HepG2 (cell line): ENCODE results near the gene ZNF3. TPM values are rescaled to one million over a fixed set of nuclear protein-coding genes. Genes with fewer than 3 reads are reported as not detected.

Source experiments
- CCAR2 ChIP-seq: fragments of 200-400 bp; formaldehyde crosslinking; optimal IDR thresholded peaks from 2 replicates; pipeline ENCODE3; 2018; ENCODE audit warnings: low read depth, mild to moderate bottlenecking, low read length, moderate library complexity
- FOXK1 ChIP-seq: sonication (generic); formaldehyde crosslinking; IDR thresholded peaks from 2 replicates; pipeline ENCODE4 v1.4.0; 2020; ENCODE audit warnings: low read depth, missing genetic modification reagents, borderline replicate concordance
- MIER3 ChIP-seq: IDR thresholded peaks from 2 replicates; pipeline ENCODE4 v1.6.1; 2016; ENCODE audit warnings: missing compliant biosample characterization, borderline replicate concordance
- MLLT10 ChIP-seq: sonication (generic); formaldehyde crosslinking; IDR thresholded peaks from 2 replicates; pipeline ENCODE4 v1.4.0; 2020; ENCODE audit warnings: missing genetic modification reagents
- NCOR1 ChIP-seq: fragments of 200-600 bp; sonication (generic); IDR thresholded peaks from 2 replicates; pipeline ENCODE4 v1.7.0; 2017; ENCODE audit warnings: antibody characterized with exemption, low read length, borderline replicate concordance
- NFE2 ChIP-seq: sonication (generic); formaldehyde crosslinking; IDR thresholded peaks from 2 replicates; pipeline ENCODE4 v1.4.0; 2020; ENCODE audit warnings: missing genetic modification reagents
- PCBP2 ChIP-seq: fragments of 200-400 bp; formaldehyde crosslinking; optimal IDR thresholded peaks from 2 replicates; pipeline ENCODE3; 2018; ENCODE audit warnings: low read length, low read depth; ENCODE audit not compliant: poor library complexity, severe bottlenecking
- SMYD3 ChIP-seq: sonication (generic); formaldehyde crosslinking; IDR thresholded peaks from 2 replicates; pipeline ENCODE4 v1.8.1; 2023; ENCODE audit warnings: mild to moderate bottlenecking, missing genetic modification reagents
- SUZ12 ChIP-seq: fragments of 150-350 bp; IDR thresholded peaks from 2 replicates; pipeline ENCODE4 v1.6.1; 2014; ENCODE audit warnings: low read depth, low read length
- TCF12 ChIP-seq, 2 experiments: fragments of 450-650 bp in 1 of 2; sonication (generic) in 1 of 2; formaldehyde crosslinking in 1 of 2; IDR thresholded peaks; 2 replicates each; pipeline versions ENCODE4 v1.6.1 to v1.8.0; 2017 to 2022; ENCODE audit warnings: antibody characterized with exemption in 1 of 2, mild to moderate bottlenecking in 1 of 2, missing genetic modification reagents in 1 of 2, moderate library complexity in 1 of 2
- ZNF136 ChIP-seq: sonication (generic); formaldehyde crosslinking; IDR thresholded peaks from 2 replicates; pipeline ENCODE4 v1.8.1; 2022; ENCODE audit warnings: low read depth, mild to moderate bottlenecking, moderate library complexity, missing genetic modification reagents
- ZNF263 ChIP-seq: sonication (generic); formaldehyde crosslinking; IDR thresholded peaks from 2 replicates; pipeline ENCODE4 v1.4.0; 2020; ENCODE audit warnings: missing genetic modification reagents
- ZNF274 ChIP-seq: sonication (generic); formaldehyde crosslinking; IDR thresholded peaks from 2 replicates; pipeline ENCODE4 v1.5.1; 2020; ENCODE audit warnings: mild to moderate bottlenecking, missing genetic modification reagents
- ZNF33A ChIP-seq: sonication (generic); formaldehyde crosslinking; IDR thresholded peaks from 2 replicates; pipeline ENCODE4 v1.5.1; 2020; ENCODE audit warnings: missing genetic modification reagents, mild to moderate bottlenecking, moderate library complexity, borderline replicate concordance
- ZNF546 ChIP-seq: sonication (generic); formaldehyde crosslinking; conservative IDR thresholded peaks from 2 replicates; pipeline ENCODE4 v1.8.1; 2023; ENCODE audit warnings: mild to moderate bottlenecking, missing genetic modification reagents
- ZNF550 ChIP-seq: sonication (generic); formaldehyde crosslinking; IDR thresholded peaks from 2 replicates; pipeline ENCODE4 v1.4.0; 2020; ENCODE audit warnings: mild to moderate bottlenecking, missing genetic modification reagents, borderline replicate concordance
- ZNF629 ChIP-seq: sonication (generic); formaldehyde crosslinking; conservative IDR thresholded peaks from 2 replicates; pipeline ENCODE4 v1.5.0; 2020; ENCODE audit warnings: missing genetic modification reagents
- ZNF75D ChIP-seq: sonication (generic); formaldehyde crosslinking; IDR thresholded peaks from 2 replicates; pipeline ENCODE4 v1.8.1; 2023; ENCODE audit warnings: missing genetic modification reagents, mild to moderate bottlenecking, borderline replicate concordance
- polyA plus RNA-seq, 8 experiments: library from polyadenylated mRNA; depleted of rRNA in 3 of 8; stranded (reverse) in 7 of 8; unstranded in 1 of 8; fragments of >200 nt; fragmentation: Illumina TruSeq in 4 of 8; extraction: Trizol in 4 of 8; gene quantifications; 2 replicates each; pipeline versions ENCODE4 v1.2.1 to v1.2.3, GENCODE V29; 2011 to 2016; ENCODE audit warnings: low read depth in 4 of 8, missing spikeins in 1 of 8, mixed read lengths in 1 of 8; ENCODE audit not compliant: insufficient read depth in 1 of 8
- total RNA-seq, 5 experiments: library from RNA; depleted of rRNA; stranded (reverse); fragments of >200 nt; fragmentation: Illumina TruSeq; extraction: Trizol; gene quantifications; 2 replicates each; pipeline ENCODE4 v1.2.3, GENCODE V29; 2016; ENCODE audit warnings: low read depth in 1 of 5
- TF ChIP-seq, protein P1 (sequence below): sonication (generic); formaldehyde crosslinking; IDR thresholded peaks from 2 replicates; pipeline ENCODE4 v1.4.0; 2020; ENCODE audit warnings: missing genetic modification reagents, borderline replicate concordance
- TF ChIP-seq, protein P2 (sequence below): sonication (generic); formaldehyde crosslinking; IDR thresholded peaks from 2 replicates; pipeline ENCODE4 v1.8.1; 2023; ENCODE audit warnings: mild to moderate bottlenecking, missing genetic modification reagents, borderline replicate concordance
- TF ChIP-seq, protein P3 (sequence below): sonication (generic); formaldehyde crosslinking; IDR thresholded peaks from 2 replicates; pipeline ENCODE4 v1.5.0; 2020; ENCODE audit warnings: mild to moderate bottlenecking, missing genetic modification reagents
- TF ChIP-seq, protein P4 (sequence below): sonication (generic); formaldehyde crosslinking; IDR thresholded peaks from 2 replicates; pipeline ENCODE4 v1.5.0; 2020; ENCODE audit warnings: missing genetic modification reagents

The ZNF3 gene
- total and polyA plus RNA-seq, 2 of the 13 experiments (the other 11 are each of a cell fraction or from before 2014, with no cell fraction given), result 33.7 to 56.9 TPM

DNA sequence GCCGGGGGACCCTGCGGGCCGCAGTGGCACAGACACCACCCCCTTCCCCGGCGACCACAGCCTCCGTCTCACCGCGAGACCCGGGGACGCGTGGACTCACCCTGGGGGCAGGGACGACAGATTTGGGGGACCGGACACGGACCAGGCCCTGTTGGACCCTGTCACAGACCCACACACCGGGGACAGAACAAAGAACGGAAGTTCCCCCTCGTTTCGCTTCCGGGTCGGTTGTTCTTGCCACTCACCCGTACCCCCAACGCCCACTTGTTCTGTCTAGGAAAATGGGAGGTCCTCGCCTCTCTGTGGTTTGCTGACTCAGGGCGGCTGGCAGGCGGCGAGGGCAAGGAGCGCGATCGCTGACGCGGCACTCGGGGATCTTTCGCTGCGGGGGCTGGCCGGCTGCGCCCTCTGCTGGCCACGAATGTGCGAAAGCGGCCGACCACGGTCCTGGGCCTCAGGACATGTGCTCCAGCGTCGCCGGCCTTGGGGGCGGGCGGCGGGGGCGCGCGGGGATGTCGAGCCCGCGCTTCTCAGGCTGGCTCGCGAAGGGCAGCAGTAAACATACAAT is at the start of gene ZNF3 (continued):
- TF ChIP-seq, protein P1, sequence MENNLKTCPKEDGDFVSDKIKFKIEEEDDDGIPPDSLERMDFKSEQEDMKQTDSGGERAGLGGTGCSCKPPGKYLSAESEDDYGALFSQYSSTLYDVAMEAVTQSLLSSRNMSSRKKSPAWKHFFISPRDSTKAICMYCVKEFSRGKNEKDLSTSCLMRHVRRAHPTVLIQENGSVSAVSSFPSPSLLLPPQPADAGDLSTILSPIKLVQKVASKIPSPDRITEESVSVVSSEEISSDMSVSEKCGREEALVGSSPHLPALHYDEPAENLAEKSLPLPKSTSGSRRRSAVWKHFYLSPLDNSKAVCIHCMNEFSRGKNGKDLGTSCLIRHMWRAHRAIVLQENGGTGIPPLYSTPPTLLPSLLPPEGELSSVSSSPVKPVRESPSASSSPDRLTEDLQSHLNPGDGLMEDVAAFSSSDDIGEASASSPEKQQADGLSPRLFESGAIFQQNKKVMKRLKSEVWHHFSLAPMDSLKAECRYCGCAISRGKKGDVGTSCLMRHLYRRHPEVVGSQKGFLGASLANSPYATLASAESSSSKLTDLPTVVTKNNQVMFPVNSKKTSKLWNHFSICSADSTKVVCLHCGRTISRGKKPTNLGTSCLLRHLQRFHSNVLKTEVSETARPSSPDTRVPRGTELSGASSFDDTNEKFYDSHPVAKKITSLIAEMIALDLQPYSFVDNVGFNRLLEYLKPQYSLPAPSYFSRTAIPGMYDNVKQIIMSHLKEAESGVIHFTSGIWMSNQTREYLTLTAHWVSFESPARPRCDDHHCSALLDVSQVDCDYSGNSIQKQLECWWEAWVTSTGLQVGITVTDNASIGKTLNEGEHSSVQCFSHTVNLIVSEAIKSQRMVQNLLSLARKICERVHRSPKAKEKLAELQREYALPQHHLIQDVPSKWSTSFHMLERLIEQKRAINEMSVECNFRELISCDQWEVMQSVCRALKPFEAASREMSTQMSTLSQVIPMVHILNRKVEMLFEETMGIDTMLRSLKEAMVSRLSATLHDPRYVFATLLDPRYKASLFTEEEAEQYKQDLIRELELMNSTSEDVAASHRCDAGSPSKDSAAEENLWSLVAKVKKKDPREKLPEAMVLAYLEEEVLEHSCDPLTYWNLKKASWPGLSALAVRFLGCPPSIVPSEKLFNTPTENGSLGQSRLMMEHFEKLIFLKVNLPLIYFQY (CRISPR knock-in tag), result peak; percentile 90; the same call in 1 of the 2 replicates
- TF ChIP-seq, protein P2, sequence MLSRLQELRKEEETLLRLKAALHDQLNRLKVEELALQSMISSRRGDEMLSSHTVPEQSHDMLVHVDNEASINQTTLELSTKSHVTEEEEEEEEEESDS (CRISPR knock-in tag), result no peak
- TF ChIP-seq ZNF263 (CRISPR knock-in tag), result peak; percentile 20
- TF ChIP-seq MLLT10, result no peak; the same call in 1 of the 2 replicates
- TF ChIP-seq ZNF629 (CRISPR knock-in tag), result no peak
- TF ChIP-seq SUZ12, result no peak
- TF ChIP-seq, protein P3, sequence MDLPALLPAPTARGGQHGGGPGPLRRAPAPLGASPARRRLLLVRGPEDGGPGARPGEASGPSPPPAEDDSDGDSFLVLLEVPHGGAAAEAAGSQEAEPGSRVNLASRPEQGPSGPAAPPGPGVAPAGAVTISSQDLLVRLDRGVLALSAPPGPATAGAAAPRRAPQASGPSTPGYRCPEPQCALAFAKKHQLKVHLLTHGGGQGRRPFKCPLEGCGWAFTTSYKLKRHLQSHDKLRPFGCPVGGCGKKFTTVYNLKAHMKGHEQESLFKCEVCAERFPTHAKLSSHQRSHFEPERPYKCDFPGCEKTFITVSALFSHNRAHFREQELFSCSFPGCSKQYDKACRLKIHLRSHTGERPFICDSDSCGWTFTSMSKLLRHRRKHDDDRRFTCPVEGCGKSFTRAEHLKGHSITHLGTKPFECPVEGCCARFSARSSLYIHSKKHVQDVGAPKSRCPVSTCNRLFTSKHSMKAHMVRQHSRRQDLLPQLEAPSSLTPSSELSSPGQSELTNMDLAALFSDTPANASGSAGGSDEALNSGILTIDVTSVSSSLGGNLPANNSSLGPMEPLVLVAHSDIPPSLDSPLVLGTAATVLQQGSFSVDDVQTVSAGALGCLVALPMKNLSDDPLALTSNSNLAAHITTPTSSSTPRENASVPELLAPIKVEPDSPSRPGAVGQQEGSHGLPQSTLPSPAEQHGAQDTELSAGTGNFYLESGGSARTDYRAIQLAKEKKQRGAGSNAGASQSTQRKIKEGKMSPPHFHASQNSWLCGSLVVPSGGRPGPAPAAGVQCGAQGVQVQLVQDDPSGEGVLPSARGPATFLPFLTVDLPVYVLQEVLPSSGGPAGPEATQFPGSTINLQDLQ (CRISPR knock-in tag), result peak; percentile 87; the same call in 1 of the 2 replicates
- TF ChIP-seq, protein P4, sequence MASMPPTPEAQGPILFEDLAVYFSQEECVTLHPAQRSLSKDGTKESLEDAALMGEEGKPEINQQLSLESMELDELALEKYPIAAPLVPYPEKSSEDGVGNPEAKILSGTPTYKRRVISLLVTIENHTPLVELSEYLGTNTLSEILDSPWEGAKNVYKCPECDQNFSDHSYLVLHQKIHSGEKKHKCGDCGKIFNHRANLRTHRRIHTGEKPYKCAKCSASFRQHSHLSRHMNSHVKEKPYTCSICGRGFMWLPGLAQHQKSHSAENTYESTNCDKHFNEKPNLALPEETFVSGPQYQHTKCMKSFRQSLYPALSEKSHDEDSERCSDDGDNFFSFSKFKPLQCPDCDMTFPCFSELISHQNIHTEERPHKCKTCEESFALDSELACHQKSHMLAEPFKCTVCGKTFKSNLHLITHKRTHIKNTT (CRISPR knock-in tag), result no peak
- no peak for TF ChIP-seq PCBP2
- TF ChIP-seq TCF12 (IDR thresholded peaks at IDR 0.05), result no peak
- TF ChIP-seq TCF12 (CRISPR knock-in tag; IDR thresholded peaks at IDR 0.05), result peak; percentile 70; the same call in 1 of the 2 replicates
- peak; percentile 81; the same call in 1 of the 2 replicates for TF ChIP-seq ZNF550 (CRISPR knock-in tag)
- peak; percentile 45; the same call in 1 of the 2 replicates for TF ChIP-seq NCOR1
- TF ChIP-seq ZNF274 (CRISPR knock-in tag), result peak; percentile 93
- TF ChIP-seq NFE2 (CRISPR knock-in tag), result peak; percentile 87
- peak; percentile 90 for TF ChIP-seq ZNF33A (CRISPR knock-in tag)
- TF ChIP-seq SMYD3 (CRISPR knock-in tag), result peak; percentile 52; the same call in 1 of the 2 replicates
- TF ChIP-seq ZNF136, result peak; percentile 20; the same call in 1 of the 2 replicates
- TF ChIP-seq ZNF75D (CRISPR knock-in tag), result 0 out of 2 replicates have a peak, but pooled peaks have one; percentile 39
- no peak for TF ChIP-seq ZNF546 (CRISPR knock-in tag)
- peak; percentile 93 for TF ChIP-seq MIER3 (CRISPR knock-in tag)
- peak; percentile 93; the same call in 1 of the 2 replicates for TF ChIP-seq FOXK1
- TF ChIP-seq CCAR2, result no peak
